ENCODE data around the gene SIPA1L3. TPM values are rescaled to one million over a fixed set of nuclear protein-coding genes. Genes with fewer than 3 reads are reported as not detected.

SIPA1L3 gene
- polyA plus RNA-seq, 1 of the 3 experiments (the other 2 are of a cell fraction), result 11.6 TPM

GRCh38 chr19:38190793-38191192, 283.8 kb downstream of the SIPA1L3 start:
- Histone ChIP-seq H3K9me3 (no peaks in the 10 kb centered on the region), H3K4me1 (ENCODE audit: control insufficient read depth in 1 of 2, insufficient read depth in 2 of 2, low read depth in 1 of 2, low read length in 1 of 2) (no peaks in the 10 kb centered on the region; a peak in 1 of 4 replicates), H3K4me2 (no peak overlapping the region), H3K9me2 (no peaks in the 10 kb centered on the region), H3K36me3 (replicated peaks in 1 of 2; ENCODE audit: control insufficient read depth in 1 of 2, insufficient read depth in 2 of 2, low read length in 1 of 2) (peaks cover 0 to 3% of the 10 kb centered on the region in 2 experiments), H3K27me3 (ENCODE audit: insufficient read depth) (no peaks in the 10 kb centered on the region), H3F3A (replicated peaks; ENCODE audit: insufficient read depth) (no peaks in the 10 kb centered on the region), H3K4me3 (ENCODE audit: low read depth in 2 of 2, low read length in 1 of 2) (no peak overlapping the region), H3K27ac (ENCODE audit: low read depth in 2 of 2, low read length in 1 of 2) (no peak overlapping the region), H4K20me1 (ENCODE audit: insufficient read depth) (no peaks in the 10 kb centered on the region), H2AFZ (ENCODE audit: low read depth) (no peak overlapping the region), H3K9ac (no peak overlapping the region), H3K79me2 (ENCODE audit: insufficient read depth) (no peaks in the 10 kb centered on the region)
- WGBS (ENCODE audit: low lambda C conversion rate), result 96% methylated on average over 6 of the region's 6 CpGs
- DNase-seq, result no peak
- CTCF ChIA-PET, result interaction anchor here (1.4 to 2.1 kb wide), 3 partner anchors 36 to 48 kb away, joined by 3 to 7 read pairs (median 5); no protein-coding TSS in a partner anchor
- TF ChIP-seq TCF12 (IDR thresholded peaks at IDR 0.05) (no peak), REST (IDR thresholded peaks at IDR 0.05; ENCODE audit: low read depth, low read length) (no peak), RCOR1 (IDR thresholded peaks at IDR 0.05; ENCODE audit: low read length) (no peak), ZBTB33 (IDR thresholded peaks at IDR 0.05; ENCODE audit: borderline replicate concordance, low read depth) (no peak), CHD2 (IDR thresholded peaks at IDR 0.05; ENCODE audit: low read length, partially characterized antibody) (no peak), MAX (IDR thresholded peaks at IDR 0.05; ENCODE audit: low read depth) (no peak), EP300 (IDR thresholded peaks at IDR 0.05; ENCODE audit: borderline replicate concordance in 1 of 2, low read depth in 1 of 2, low read length in 1 of 2) (no peak), EZH2phosphoT487 (IDR thresholded peaks at IDR 0.05; ENCODE audit: borderline replicate concordance, low read depth) (no peak), SIN3A (IDR thresholded peaks at IDR 0.05; ENCODE audit: borderline replicate concordance, low read depth, low read length) (no peak)
- POLR2A ChIA-PET, result no interaction called here

- ChIA-PET CTCF (interaction anchor here (1.4 to 2.2 kb wide), 3 partner anchors 35 to 49 kb away, joined by 3 to 6 read pairs (median 5); no protein-coding TSS in a partner anchor), POLR2A (no interaction called here)
- Histone ChIP-seq H3K79me2 (ENCODE audit: insufficient read depth) (no peaks in the 10 kb centered on the region), H3F3A (replicated peaks; ENCODE audit: insufficient read depth) (no peaks in the 10 kb centered on the region), H3K27me3 (ENCODE audit: insufficient read depth) (no peaks in the 10 kb centered on the region), H3K4me1 (ENCODE audit: control insufficient read depth in 1 of 2, insufficient read depth in 2 of 2, low read depth in 1 of 2, low read length in 1 of 2) (no peaks in the 10 kb centered on the region; a peak in 1 of 4 replicates), H4K20me1 (ENCODE audit: insufficient read depth) (no peaks in the 10 kb centered on the region), H3K4me2 (no peak overlapping the region), H3K9me2 (no peaks in the 10 kb centered on the region), H3K9ac (no peak overlapping the region), H2AFZ (ENCODE audit: low read depth) (no peak overlapping the region), H3K9me3 (no peaks in the 10 kb centered on the region), H3K4me3 (ENCODE audit: low read depth in 2 of 2, low read length in 1 of 2) (no peak overlapping the region), H3K27ac (ENCODE audit: low read depth in 2 of 2, low read length in 1 of 2) (no peak overlapping the region), H3K36me3 (replicated peaks in 1 of 2; ENCODE audit: control insufficient read depth in 1 of 2, insufficient read depth in 2 of 2, low read length in 1 of 2) (peaks cover 0 to 3% of the 10 kb centered on the region in 2 experiments)
- TF ChIP-seq SIN3A (IDR thresholded peaks at IDR 0.05; ENCODE audit: borderline replicate concordance, low read depth, low read length) (no peak), NFIC (IDR thresholded peaks at IDR 0.05; ENCODE audit: borderline replicate concordance) (no peak), USF1 (IDR thresholded peaks at IDR 0.05; ENCODE audit: borderline replicate concordance, low read depth) (no peak), SMC3 (IDR thresholded peaks at IDR 0.05; ENCODE audit: low read depth, low read length) (no peak), FOXM1 (IDR thresholded peaks at IDR 0.05; ENCODE audit: low read depth) (no peak), TEAD4 (IDR thresholded peaks at IDR 0.05; ENCODE audit: borderline replicate concordance, insufficient read depth) (no peak), EP300 (IDR thresholded peaks at IDR 0.05; ENCODE audit: borderline replicate concordance in 1 of 2, low read depth in 1 of 2, low read length in 1 of 2) (no peak), TAF1 (IDR thresholded peaks at IDR 0.05; ENCODE audit: borderline replicate concordance, low read depth, low read length) (no peak), ELF1 (IDR thresholded peaks at IDR 0.05) (no peak), NRF1 (IDR thresholded peaks at IDR 0.05; ENCODE audit: low read depth, low read length) (no peak), USF2 (IDR thresholded peaks at IDR 0.05; ENCODE audit: borderline replicate concordance, low read depth, low read length) (no peak), YY1 (IDR thresholded peaks at IDR 0.05; ENCODE audit: low read depth) (no peak), MEF2A (IDR thresholded peaks at IDR 0.05; ENCODE audit: borderline replicate concordance, low read depth) (no peak), CHD2 (IDR thresholded peaks at IDR 0.05; ENCODE audit: low read length, partially characterized antibody) (no peak)
- WGBS (ENCODE audit: low lambda C conversion rate), result 88% methylated on average over 9 of the region's 13 CpGs
- no peak for DNase-seq
Observed at GRCh38 chr19:38191747-38192146, 284.7 kb downstream of the SIPA1L3 start.

Measured in SK-N-SH (cell line).